ENCODE data around the gene JUND. TPM values are rescaled to one million over a fixed set of nuclear protein-coding genes. Genes with fewer than 3 reads are reported as not detected.

Gene JUND
- polyA plus RNA-seq, 2 of the 4 experiments (the other 2 are of a cell fraction) = 65.1 to 68.9 TPM

GRCh38 chr19:18264137-18264854 lies 17.1 kb downstream of the JUND start:
- CTCF ChIA-PET = interaction anchor here (1.0 to 4.3 kb wide), 4 partner anchors 7 to 146 kb away, joined by 3 to 41 read pairs (median 5); no protein-coding TSS in a partner anchor
- ATAC-seq = no peak

GRCh38 chr19:18263324-18264136 lies 17.9 kb downstream of the JUND start:
- Histone ChIP-seq H3K4me2 (no peak overlapping the region), H3K4me3 (no peak overlapping the region), H3K27ac (no peak overlapping the region), H3K9me3 (no peaks in the 10 kb centered on the region), H3K4me1 (no peaks in the 10 kb centered on the region)
- DNase-seq (ENCODE audit: low read depth in 1 of 2, low spot score in 1 of 2) = no peak
- ChIA-PET POLR2A (interaction anchor here (0.9 kb wide), 1 partner anchor 18 kb away, joined by 3 read pairs; no protein-coding TSS in a partner anchor), CTCF (interaction anchor here (0.7 to 4.3 kb wide), 3 partner anchors 8 to 65 kb away, joined by 3 to 41 read pairs (median 5); no protein-coding TSS in a partner anchor)
- no peak for ATAC-seq
- no peak for FAIRE-seq
- WGBS (ENCODE audit: missing lambda C conversion rate) = 74% methylated on average over 3 of the region's 16 CpGs
- TF ChIP-seq KDM5A (IDR thresholded peaks at IDR 0.05) (no peak), USF2 (IDR thresholded peaks at IDR 0.05) (no peak), BHLHE40 (IDR thresholded peaks at IDR 0.05; ENCODE audit: low read depth, low read length) (no peak), JUN (IDR thresholded peaks at IDR 0.05) (no peak), ZC3H11A (IDR thresholded peaks at IDR 0.05) (no peak), BCL3 (IDR thresholded peaks at IDR 0.05) (no peak), JUNB (IDR thresholded peaks at IDR 0.05) (no peak), GATA3 (IDR thresholded peaks at IDR 0.05; ENCODE audit: borderline replicate concordance) (no peak), CTCF (IDR thresholded peaks at IDR 0.05) (no peak)

More at GRCh38 chr19:18264137-18264854, 17.1 kb downstream of the JUND start:
- H3K4me3 ChIP-seq = no peak overlapping the region
- 93% methylated on average over 3 of the region's 23 CpGs for WGBS (ENCODE audit: missing lambda C conversion rate)
- FAIRE-seq (no peak), DNase-seq (ENCODE audit: low read depth in 1 of 2, low spot score in 1 of 2) (no peak)
- POLR2A ChIA-PET = no interaction called here
- TF ChIP-seq CTCF (IDR thresholded peaks at IDR 0.05) = no peak
- no peak for TF ChIP-seq ZNF302 (CRISPR knock-in tag; IDR thresholded peaks at IDR 0.05)
- TF ChIP-seq EP300 (IDR thresholded peaks at IDR 0.05) = no peak
- no peak for TF ChIP-seq REST (IDR thresholded peaks at IDR 0.05)
- TF ChIP-seq PHF8 (IDR thresholded peaks at IDR 0.05; ENCODE audit: borderline replicate concordance, low read depth) = no peak
- no peak for TF ChIP-seq E2F6 (IDR thresholded peaks at IDR 0.05; ENCODE audit: borderline replicate concordance, low read depth)
- H3K27ac ChIP-seq = no peak overlapping the region
- no peak overlapping the region for H3K4me2 ChIP-seq
- no peaks in the 10 kb centered on the region for H3K9me3 ChIP-seq
- H3K4me1 ChIP-seq = no peaks in the 10 kb centered on the region

Measured in A549 (cell line).